Activated CD8-positive, alpha-beta T cell treated with anti-CD3 and anti-CD28 coated beads for 36 hours (primary cell): ENCODE results near the gene NCOA1. TPM values are rescaled to one million over a fixed set of nuclear protein-coding genes. Genes with fewer than 3 reads are reported as not detected.

Experiments
- ATAC-seq: fragments of 200-7000 bp; cut with Tn5 transposase; one replicate; pipeline ENCODE4 v1.10.0; 2021; ENCODE audit warnings: mild to moderate bottlenecking, moderate library complexity
- CTCF ChIA-PET: fragments of 350-600 bp; sonication (Branson Sonifier 250); formaldehyde crosslinking; loops from one replicate; lab custom pipeline; 2021; ENCODE audit warnings: antibody characterized with exemption; lab: Charles Lee
- POLR2A ChIA-PET: fragments of 350-600 bp; sonication (Branson Sonifier 250); formaldehyde crosslinking; loops from one replicate; lab custom pipeline; 2021; ENCODE audit warnings: antibody characterized with exemption; lab: Charles Lee
- DNase-seq: peaks from one replicate; pipeline ENCODE4 v3.0.0-alpha.2; 2020
- H3K27ac Mint-ChIP-seq: one replicate; pipeline ENCODE4 v1.8.0; 2021; ENCODE audit warnings: mild to moderate bottlenecking, mixed read lengths
- H3K27me3 Mint-ChIP-seq: one replicate; pipeline ENCODE4 v1.8.0; 2021; ENCODE audit warnings: mixed read lengths
- H3K36me3 Mint-ChIP-seq: one replicate; pipeline ENCODE4 v1.8.0; 2021; ENCODE audit warnings: low read depth, mixed read lengths
- H3K4me1 Mint-ChIP-seq: one replicate; pipeline ENCODE4 v1.8.0; 2021; ENCODE audit warnings: low read depth, mixed read lengths
- H3K4me3 Mint-ChIP-seq: one replicate; pipeline ENCODE4 v1.8.0; 2021; ENCODE audit warnings: mild to moderate bottlenecking, moderate library complexity, mixed read lengths
- H3K9me3 Mint-ChIP-seq: one replicate; pipeline ENCODE4 v1.8.0; 2021; ENCODE audit warnings: mixed read lengths
- intact Hi-C: fragments of 100-400 bp; cut with micrococcal nuclease; formaldehyde crosslinking; loops from one replicate; pipeline ENCODE4 v1.10.0; 2022
- total RNA-seq, 2 experiments: library from RNA; stranded (reverse); gene quantifications; one replicate each; pipeline ENCODE4 v1.2.3, GENCODE V29; 2021
- TF ChIP-seq, protein P1 (sequence below): fragments of 200-600 bp; IDR thresholded peaks from one replicate; pipeline ENCODE4 v1.8.0; 2022; ENCODE audit warnings: antibody characterized with exemption, mild to moderate bottlenecking

NCOA1 gene
- total RNA-seq, 2 experiments from 2014 or later: 16.8 to 17.1 TPM

DNA sequence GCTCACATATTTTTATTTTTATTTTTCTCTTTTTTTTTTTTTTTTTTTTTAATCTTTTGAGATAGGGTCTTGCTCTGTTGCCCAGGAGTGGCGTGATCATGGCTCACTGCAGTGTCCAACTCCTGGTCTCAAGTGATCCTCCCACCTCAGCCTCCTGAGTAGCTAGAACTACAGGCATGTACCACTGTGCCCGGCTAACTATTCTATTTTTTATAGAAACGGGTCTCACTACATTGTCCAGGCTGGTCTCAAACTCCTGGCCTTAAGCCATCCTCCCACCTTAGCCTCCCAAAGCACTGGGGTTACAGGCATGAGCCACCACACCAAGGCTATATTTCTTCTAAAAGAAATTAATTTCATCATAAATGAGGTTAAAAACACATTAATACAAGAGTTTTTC, 256.2 kb downstream of the NCOA1 start:
- ATAC-seq: no peak

DNA sequence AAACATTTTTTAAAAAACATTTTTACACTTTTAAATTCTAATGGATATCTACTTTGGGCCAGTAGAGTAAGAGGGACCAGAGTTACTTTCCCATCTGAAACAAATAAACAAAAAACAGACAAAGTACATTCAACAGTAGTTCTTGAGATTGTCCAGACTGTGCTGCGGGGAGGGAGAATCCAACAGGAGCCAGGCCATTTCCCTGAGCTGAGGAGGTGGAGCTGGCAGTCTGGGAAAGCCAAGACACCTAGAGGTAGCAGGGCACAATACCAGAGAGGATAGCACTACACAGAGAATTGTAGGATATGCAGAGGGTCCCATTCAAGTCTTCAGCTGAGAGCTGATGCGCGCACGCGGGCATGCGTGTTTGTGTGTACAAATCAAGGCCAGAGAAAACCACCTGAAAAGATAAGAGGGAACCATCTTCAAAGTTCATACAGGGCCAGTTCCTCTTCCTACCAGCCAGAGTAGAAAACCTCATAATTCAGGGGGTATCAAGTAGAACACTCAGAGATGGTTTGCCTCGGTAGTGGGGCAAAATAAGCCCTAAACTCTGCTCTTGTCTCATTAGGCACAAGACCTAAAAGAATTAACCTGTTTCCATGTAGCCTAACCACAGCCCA, 258.1 kb downstream of the NCOA1 start:
- CTCF ChIA-PET: no interaction called here

More for the DNA sequence above, 256.2 kb downstream of the NCOA1 start:
- DNase-seq: no peak
- POLR2A ChIA-PET: no interaction called here
- Mint-ChIP-seq H3K4me1 (peaks cover 18% of the 10 kb centered on the region), H3K27ac (no peak overlapping the region), H3K9me3 (no peaks in the 10 kb centered on the region), H3K27me3 (no peaks in the 10 kb centered on the region), H3K4me3 (no peak overlapping the region), H3K36me3 (peaks cover 9% of the 10 kb centered on the region)
- CTCF ChIA-PET: interaction anchor here (1.0 kb wide), 1 partner anchor 325 kb away, joined by 3 read pairs; no protein-coding TSS in a partner anchor
- TF ChIP-seq, protein P1, sequence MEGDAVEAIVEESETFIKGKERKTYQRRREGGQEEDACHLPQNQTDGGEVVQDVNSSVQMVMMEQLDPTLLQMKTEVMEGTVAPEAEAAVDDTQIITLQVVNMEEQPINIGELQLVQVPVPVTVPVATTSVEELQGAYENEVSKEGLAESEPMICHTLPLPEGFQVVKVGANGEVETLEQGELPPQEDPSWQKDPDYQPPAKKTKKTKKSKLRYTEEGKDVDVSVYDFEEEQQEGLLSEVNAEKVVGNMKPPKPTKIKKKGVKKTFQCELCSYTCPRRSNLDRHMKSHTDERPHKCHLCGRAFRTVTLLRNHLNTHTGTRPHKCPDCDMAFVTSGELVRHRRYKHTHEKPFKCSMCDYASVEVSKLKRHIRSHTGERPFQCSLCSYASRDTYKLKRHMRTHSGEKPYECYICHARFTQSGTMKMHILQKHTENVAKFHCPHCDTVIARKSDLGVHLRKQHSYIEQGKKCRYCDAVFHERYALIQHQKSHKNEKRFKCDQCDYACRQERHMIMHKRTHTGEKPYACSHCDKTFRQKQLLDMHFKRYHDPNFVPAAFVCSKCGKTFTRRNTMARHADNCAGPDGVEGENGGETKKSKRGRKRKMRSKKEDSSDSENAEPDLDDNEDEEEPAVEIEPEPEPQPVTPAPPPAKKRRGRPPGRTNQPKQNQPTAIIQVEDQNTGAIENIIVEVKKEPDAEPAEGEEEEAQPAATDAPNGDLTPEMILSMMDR: no peak
- intact Hi-C loops: no loop called here

DNA sequence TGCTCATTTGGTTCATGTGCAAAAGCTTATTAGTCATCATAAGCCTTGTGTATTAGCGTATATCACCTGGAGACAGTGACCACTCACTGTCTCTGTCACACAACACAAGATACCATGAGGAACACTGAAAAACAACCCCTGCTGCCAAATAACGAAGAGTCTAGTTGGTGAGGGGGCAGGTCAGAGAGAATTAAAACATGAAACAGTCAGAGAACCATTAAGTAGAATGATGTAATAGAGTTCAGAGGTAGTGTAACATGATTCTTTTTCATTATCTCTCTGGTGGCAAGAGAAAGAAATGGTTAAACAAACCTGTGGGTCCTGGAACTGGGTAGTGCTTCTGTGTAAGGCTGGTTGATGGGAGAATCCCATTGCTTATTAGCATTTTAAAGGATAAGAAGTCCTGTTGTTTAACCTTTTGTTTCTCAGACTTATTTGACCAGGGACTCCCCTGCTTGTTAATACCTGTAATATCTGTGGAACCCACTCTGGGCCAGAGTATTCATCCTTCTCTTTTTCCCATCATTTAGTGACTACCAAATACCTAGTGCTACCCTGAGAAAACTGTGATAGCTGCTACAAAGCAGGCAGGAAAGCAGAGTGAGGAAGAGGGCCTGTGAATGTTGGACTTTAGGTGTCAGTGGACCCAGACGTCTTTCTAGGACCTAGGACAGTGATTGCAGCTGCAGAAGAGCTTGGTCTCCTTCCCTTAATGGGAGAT, 264.1 kb downstream of the NCOA1 start:
- no peaks in the 10 kb centered on the region for H3K9me3 Mint-ChIP-seq
- peak overlapping the region; percentile 2 for H3K27ac Mint-ChIP-seq
- CTCF ChIA-PET: no interaction called here
- TF ChIP-seq, protein P1: no peak
- no peaks in the 10 kb centered on the region for H3K27me3 Mint-ChIP-seq
- no peaks in the 10 kb centered on the region for H3K4me1 Mint-ChIP-seq
- ATAC-seq (peak; percentile 47), DNase-seq (no peak)
- intact Hi-C loops: no loop called here
- POLR2A ChIA-PET: no interaction called here
- H3K4me3 Mint-ChIP-seq: no peak overlapping the region
- H3K36me3 Mint-ChIP-seq: peaks cover 8% of the 10 kb centered on the region

More for the DNA sequence above, 258.1 kb downstream of the NCOA1 start:
- no peak overlapping the region for H3K4me3 Mint-ChIP-seq
- peaks cover 6% of the 10 kb centered on the region for H3K36me3 Mint-ChIP-seq
- no peaks in the 10 kb centered on the region for H3K27me3 Mint-ChIP-seq
- H3K27ac Mint-ChIP-seq: no peak overlapping the region
- TF ChIP-seq, protein P1: no peak
- DNase-seq: no peak
- intact Hi-C loops: no loop called here
- peaks cover 4% of the 10 kb centered on the region for H3K4me1 Mint-ChIP-seq
- POLR2A ChIA-PET: no interaction called here
- no peak for ATAC-seq
- H3K9me3 Mint-ChIP-seq: no peaks in the 10 kb centered on the region

DNA sequence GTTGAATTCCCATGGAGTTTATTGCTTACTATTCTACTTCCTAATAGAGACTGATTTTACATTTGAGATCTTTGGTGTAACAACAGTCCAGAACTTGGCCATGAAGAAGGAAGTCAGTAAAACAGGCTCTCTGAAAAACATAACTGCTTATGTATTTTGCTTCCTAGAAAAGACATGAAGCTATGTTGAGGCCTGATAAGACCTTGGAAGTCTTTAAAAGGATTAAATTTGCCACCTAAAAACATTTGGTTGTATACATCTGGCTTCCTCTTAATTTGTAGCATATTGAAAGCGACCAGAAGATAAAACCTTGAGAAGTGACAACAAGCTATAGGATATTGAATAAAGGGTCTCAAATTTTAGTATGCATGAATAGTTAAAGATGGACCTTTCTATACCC, 265.7 kb downstream of the NCOA1 start:
- Mint-ChIP-seq H3K27me3 (no peaks in the 10 kb centered on the region), H3K27ac (no peak overlapping the region), H3K4me3 (no peak overlapping the region), H3K36me3 (peaks cover 7% of the 10 kb centered on the region), H3K9me3 (no peaks in the 10 kb centered on the region), H3K4me1 (no peaks in the 10 kb centered on the region)
- TF ChIP-seq, protein P1: no peak
- ChIA-PET POLR2A (interaction anchor here (0.6 to 1.1 kb wide), 2 partner anchors 157 to 288 kb away, joined by 3 read pairs; no protein-coding TSS in a partner anchor), CTCF (interaction anchor here (1.1 kb wide), 1 partner anchor 71 kb away, joined by 3 read pairs; no protein-coding TSS in a partner anchor)
- intact Hi-C loops: no loop called here
- ATAC-seq (no peak), DNase-seq (no peak)

DNA sequence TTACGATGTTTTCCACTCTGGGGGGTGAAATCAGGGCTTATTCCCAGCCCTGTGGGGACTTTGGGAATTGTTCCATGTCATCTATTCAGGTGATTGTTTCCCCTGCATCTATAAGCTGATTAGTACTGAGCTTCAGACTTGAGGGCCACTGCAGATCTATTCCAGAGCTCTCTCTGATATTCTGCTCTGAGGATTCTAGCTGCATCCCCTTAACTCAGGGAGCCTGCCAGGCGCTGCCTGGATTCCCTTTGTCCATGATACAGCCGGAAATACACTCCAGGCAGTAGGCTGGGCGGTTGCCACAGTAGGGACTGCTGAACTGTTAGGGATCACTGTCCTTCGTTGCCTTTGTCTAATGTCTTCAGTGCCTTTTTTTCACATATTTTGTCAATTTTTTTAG, 270.8 kb downstream of the NCOA1 start:
- ATAC-seq: no peak
- intact Hi-C loops: no loop called here
- H3K4me1 Mint-ChIP-seq: peaks cover 6% of the 10 kb centered on the region
- ChIA-PET POLR2A (interaction anchor here (1.9 kb wide), 1 partner anchor 12 kb away, joined by 8 read pairs; no protein-coding TSS in a partner anchor), CTCF (interaction anchor here (0.9 to 1.1 kb wide), 2 partner anchors 66 to 352 kb away, joined by 3 to 4 read pairs; no protein-coding TSS in a partner anchor)
- DNase-seq: no peak
- TF ChIP-seq, protein P1: no peak
- H3K27me3 Mint-ChIP-seq: no peaks in the 10 kb centered on the region
- H3K4me3 Mint-ChIP-seq: no peak overlapping the region
- peaks cover 24% of the 10 kb centered on the region for H3K36me3 Mint-ChIP-seq
- no peaks in the 10 kb centered on the region for H3K9me3 Mint-ChIP-seq
- no peak overlapping the region for H3K27ac Mint-ChIP-seq
